Breast epithelium (tissue), 3 donors: ENCODE measurements around the gene SHC3.

Source experiments
- CTCF ChIP-seq, 3 donors: fragments of 450-650 bp; IDR thresholded peaks; one replicate each; pipeline ENCODE4 v1.5.1; 2016 to 2017; ENCODE audit warnings: antibody characterized with exemption in 3 of 3, mild to moderate bottlenecking in 3 of 3, moderate library complexity in 3 of 3
- POLR2A ChIP-seq: fragments of 450-650 bp; IDR thresholded peaks from one replicate; pipeline ENCODE4 v1.6.1; 2016; ENCODE audit warnings: antibody characterized with exemption, mild to moderate bottlenecking, moderate library complexity

GRCh38 chr9:89022902-89023301, 155.7 kb downstream of the SHC3 start:
- no peak for TF ChIP-seq CTCF (IDR thresholded peaks at IDR 0.05)
- TF ChIP-seq POLR2A = no peak
